Activated CD4-positive, alpha-beta T cell treated with anti-CD3 and anti-CD28 coated beads for 4 hours (primary cell): ENCODE data around the gene CEP70.
"Not testable (repeated sequence)": the region's sequence is repeated elsewhere in the genome, so short reads cannot be mapped to it uniquely, and the experiment has no call there.

Source experiments
- DNase-seq, 2 donors: peaks; one replicate each; pipeline ENCODE4 v3.0.0-alpha.2; 2020

The CEP70 gene

GRCh38 chr3:138467931-138468330 lies 126.1 kb downstream of the CEP70 start:
- DNase-seq = no peak

GRCh38 chr3:138465925-138466324 lies 128.1 kb downstream of the CEP70 start:
- DNase-seq = no peak

- DNase-seq = no peak
Measured at GRCh38 chr3:138465451-138465850, 128.6 kb downstream of the CEP70 start.

GRCh38 chr3:138464491-138464860 lies 129.6 kb downstream of the CEP70 start:
- DNase-seq = no peak

- DNase-seq = no peak
Measured at GRCh38 chr3:138463724-138464490, 130.2 kb downstream of the CEP70 start.

GRCh38 chr3:138461896-138462295 lies 132.2 kb downstream of the CEP70 start:
- DNase-seq = no peak

- DNase-seq = no peak
Measured at GRCh38 chr3:138461246-138461645, 132.8 kb downstream of the CEP70 start.

- no peak for DNase-seq
Measured at GRCh38 chr3:138460536-138461205, 133.4 kb downstream of the CEP70 start.

- no peak for DNase-seq
Measured at GRCh38 chr3:138459619-138460535, 134.2 kb downstream of the CEP70 start.

- DNase-seq = no peak
Measured at GRCh38 chr3:138458774-138459499, 135.1 kb downstream of the CEP70 start.

GRCh38 chr3:138457863-138458735 lies 136.0 kb downstream of the CEP70 start:
- DNase-seq = no peak

- DNase-seq = no peak
Measured at GRCh38 chr3:138456961-138457862, 136.8 kb downstream of the CEP70 start.

- DNase-seq = no peak
Measured at GRCh38 chr3:138455801-138456716, 138.0 kb downstream of the CEP70 start.

GRCh38 chr3:138453940-138454339 lies 140.1 kb downstream of the CEP70 start:
- not testable (repeated sequence) for DNase-seq

GRCh38 chr3:138452436-138452835 lies 141.6 kb downstream of the CEP70 start:
- DNase-seq = no peak

GRCh38 chr3:138451595-138452162 lies 142.4 kb downstream of the CEP70 start:
- DNase-seq = no peak

- no peak for DNase-seq
Measured at GRCh38 chr3:138450704-138451424, 143.2 kb downstream of the CEP70 start.

GRCh38 chr3:138450181-138450580 lies 143.9 kb downstream of the CEP70 start:
- no peak for DNase-seq
